Activated CD8-positive, alpha-beta T cell treated with anti-CD3 and anti-CD28 coated beads for 36 hours (primary cell): ENCODE results near the gene RIMS1. TPM values are rescaled to one million over a fixed set of nuclear protein-coding genes. Genes with fewer than 3 reads are reported as not detected.

Experiments used
- ATAC-seq: fragments of 200-7000 bp; cut with Tn5 transposase; one replicate; pipeline ENCODE4 v1.10.0; 2021; ENCODE audit warnings: mild to moderate bottlenecking, moderate library complexity
- CTCF ChIA-PET: fragments of 350-600 bp; sonication (Branson Sonifier 250); formaldehyde crosslinking; loops from one replicate; lab custom pipeline; 2021; ENCODE audit warnings: antibody characterized with exemption; lab: Charles Lee
- POLR2A ChIA-PET: fragments of 350-600 bp; sonication (Branson Sonifier 250); formaldehyde crosslinking; loops from one replicate; lab custom pipeline; 2021; ENCODE audit warnings: antibody characterized with exemption; lab: Charles Lee
- DNase-seq: peaks from one replicate; pipeline ENCODE4 v3.0.0-alpha.2; 2020
- H3K27ac Mint-ChIP-seq: one replicate; pipeline ENCODE4 v1.8.0; 2021; ENCODE audit warnings: mild to moderate bottlenecking, mixed read lengths
- H3K27me3 Mint-ChIP-seq: one replicate; pipeline ENCODE4 v1.8.0; 2021; ENCODE audit warnings: mixed read lengths
- H3K36me3 Mint-ChIP-seq: one replicate; pipeline ENCODE4 v1.8.0; 2021; ENCODE audit warnings: low read depth, mixed read lengths
- H3K4me1 Mint-ChIP-seq: one replicate; pipeline ENCODE4 v1.8.0; 2021; ENCODE audit warnings: low read depth, mixed read lengths
- H3K4me3 Mint-ChIP-seq: one replicate; pipeline ENCODE4 v1.8.0; 2021; ENCODE audit warnings: mild to moderate bottlenecking, moderate library complexity, mixed read lengths
- H3K9me3 Mint-ChIP-seq: one replicate; pipeline ENCODE4 v1.8.0; 2021; ENCODE audit warnings: mixed read lengths
- CTCF ChIP-seq: fragments of 200-600 bp; IDR thresholded peaks from one replicate; pipeline ENCODE4 v1.8.0; 2022; ENCODE audit warnings: antibody characterized with exemption, mild to moderate bottlenecking
- intact Hi-C: fragments of 100-400 bp; cut with micrococcal nuclease; formaldehyde crosslinking; loops from one replicate; pipeline ENCODE4 v1.10.0; 2022
- total RNA-seq, 2 experiments: library from RNA; stranded (reverse); gene quantifications; one replicate each; pipeline ENCODE4 v1.2.3, GENCODE V29; 2021

RIMS1 gene
- total RNA-seq, 2 experiments from 2014 or later: not detected

DNA sequence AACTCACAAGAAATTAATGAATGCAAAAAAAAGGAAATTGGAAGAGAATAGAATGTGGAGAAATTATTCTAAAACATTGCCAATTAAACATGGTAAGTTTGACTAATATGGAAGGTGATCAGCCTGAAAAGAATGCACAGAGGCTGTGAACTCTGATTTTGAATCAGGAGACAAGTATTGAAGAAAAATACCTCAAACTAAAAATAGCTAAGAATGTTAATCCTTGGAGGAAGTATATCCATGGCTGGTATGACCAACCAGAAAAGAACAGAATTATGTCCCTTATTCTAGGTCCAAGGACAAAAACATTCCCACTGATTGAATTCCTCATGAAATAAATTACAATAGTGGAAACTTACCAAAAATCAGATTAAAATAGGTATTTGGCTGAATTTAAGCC, 7.3 kb upstream of the RIMS1 start:
- no peak for TF ChIP-seq CTCF

DNA sequence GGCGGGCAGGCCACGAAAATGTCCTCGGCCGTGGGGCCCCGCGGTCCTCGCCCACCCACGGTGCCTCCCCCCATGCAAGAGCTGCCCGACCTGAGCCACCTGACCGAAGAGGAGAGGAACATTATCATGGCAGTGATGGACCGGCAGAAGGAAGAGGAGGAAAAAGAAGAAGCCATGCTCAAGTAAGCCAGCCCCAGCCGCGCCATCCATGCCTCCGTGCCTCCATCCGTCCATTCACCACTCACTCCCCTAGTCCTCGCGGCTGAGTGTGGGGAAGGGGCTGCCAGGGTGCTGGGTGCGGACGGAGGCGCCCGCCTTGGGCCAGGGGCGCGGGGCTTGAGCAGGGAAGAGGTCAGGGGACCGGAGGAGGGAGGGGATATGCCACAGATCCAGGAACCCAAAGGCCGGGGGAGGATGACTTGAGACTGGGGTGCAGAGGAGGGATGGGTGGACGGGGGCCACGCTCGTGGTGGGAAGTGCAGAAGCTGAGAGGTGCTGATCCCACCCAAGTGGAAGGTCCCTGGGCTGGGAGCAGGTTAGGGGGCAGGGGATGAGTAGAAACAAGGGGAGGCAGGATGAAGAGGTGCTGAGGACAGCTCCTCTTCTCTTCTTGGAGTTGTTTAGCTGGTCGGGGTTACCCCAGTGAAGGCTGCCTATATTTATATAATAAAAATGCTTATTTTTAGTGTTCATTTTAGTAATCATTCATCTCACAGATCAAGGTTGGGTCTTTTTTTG, 825 bp downstream of the RIMS1 start:
- Mint-ChIP-seq H3K36me3 (no peaks in the 10 kb centered on the region), H3K27me3 (peaks cover 33% of the 10 kb centered on the region), H3K9me3 (no peaks in the 10 kb centered on the region), H3K27ac (no peak overlapping the region), H3K4me1 (peaks cover 3% of the 10 kb centered on the region), H3K4me3 (no peak overlapping the region)
- intact Hi-C loops: no loop called here
- ATAC-seq: no peak
- ChIA-PET CTCF (no interaction called here), POLR2A (no interaction called here)
- TF ChIP-seq CTCF: no peak
- no peak for DNase-seq

More for the DNA sequence above, 7.3 kb upstream of the RIMS1 start:
- Mint-ChIP-seq H3K9me3 (no peaks in the 10 kb centered on the region), H3K4me1 (no peaks in the 10 kb centered on the region), H3K36me3 (no peaks in the 10 kb centered on the region), H3K4me3 (no peak overlapping the region), H3K27ac (no peak overlapping the region), H3K27me3 (peaks cover 3% of the 10 kb centered on the region)
- POLR2A ChIA-PET: no interaction called here
- CTCF ChIA-PET: no interaction called here
- DNase-seq: no peak
- intact Hi-C loops: no loop called here
- ATAC-seq: no peak

- Mint-ChIP-seq H3K27me3 (peaks cover 36% of the 10 kb centered on the region), H3K27ac (no peak overlapping the region), H3K4me3 (no peak overlapping the region), H3K36me3 (no peaks in the 10 kb centered on the region), H3K9me3 (no peaks in the 10 kb centered on the region), H3K4me1 (peaks cover 3% of the 10 kb centered on the region)
- ChIA-PET POLR2A (no interaction called here), CTCF (no interaction called here)
- no peak for TF ChIP-seq CTCF
- intact Hi-C loops: no loop called here
- ATAC-seq: no peak
- DNase-seq: no peak
These were observed 1.4 kb downstream of the RIMS1 start for GRCh38 chr6:71887744-71888230.

DNA sequence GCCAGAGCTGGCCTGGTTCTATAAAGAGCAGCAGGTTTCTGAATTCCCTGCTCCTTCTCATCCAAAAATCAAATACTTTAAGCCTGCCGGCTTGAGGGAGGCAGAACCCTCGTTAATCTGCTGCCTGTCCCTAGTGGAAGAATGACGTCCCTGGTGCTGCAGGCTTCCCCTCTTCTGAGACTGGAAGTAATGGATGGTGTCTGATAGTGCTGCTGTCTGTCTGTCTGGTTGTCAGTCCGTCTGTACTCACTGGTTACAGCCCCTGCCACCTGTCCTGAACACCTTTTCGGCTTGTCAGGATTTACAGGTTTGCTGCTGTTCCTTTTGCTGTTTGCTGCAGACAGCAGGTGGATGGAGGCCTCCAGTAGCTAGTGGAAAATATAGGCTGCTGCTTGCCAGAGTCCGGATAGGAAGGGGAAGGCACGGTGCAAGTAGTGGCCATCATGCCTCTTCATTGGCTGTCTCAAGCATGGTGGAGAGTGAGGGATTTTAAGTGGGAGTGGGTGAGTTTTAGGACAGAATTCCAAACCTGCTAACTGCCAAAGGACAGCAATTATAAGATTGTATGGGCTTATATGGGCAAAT, 2.5 kb downstream of the RIMS1 start:
- intact Hi-C loops: no loop called here
- H3K4me3 Mint-ChIP-seq: no peak overlapping the region

More for the DNA sequence above, 2.5 kb downstream of the RIMS1 start:
- Mint-ChIP-seq H3K36me3 (no peaks in the 10 kb centered on the region), H3K4me1 (peaks cover 3% of the 10 kb centered on the region), H3K27me3 (peaks cover 34% of the 10 kb centered on the region), H3K27ac (no peak overlapping the region), H3K9me3 (no peaks in the 10 kb centered on the region)
- ATAC-seq (no peak), DNase-seq (no peak)
- POLR2A ChIA-PET: no interaction called here
- no peak for TF ChIP-seq CTCF
- CTCF ChIA-PET: no interaction called here
